Nephron (organoid): ENCODE measurements around the gene PCDH9.

Source experiments
- H3K27ac Mint-ChIP-seq, 3 experiments: 2 replicates each; pipeline ENCODE4 v1.8.0; 2020; ENCODE audit warnings: mixed read lengths in 3 of 3, mild to moderate bottlenecking in 2 of 3, moderate library complexity in 1 of 3
- H3K27me3 Mint-ChIP-seq: 2 replicates; pipeline ENCODE4 v1.8.0; 2021; ENCODE audit warnings: low read depth, mild to moderate bottlenecking, moderate library complexity, mixed read lengths
- H3K36me3 Mint-ChIP-seq: 2 replicates; pipeline ENCODE4 v1.8.0; 2020; ENCODE audit warnings: low read depth, mixed read lengths
- H3K4me1 Mint-ChIP-seq: 2 replicates; pipeline ENCODE4 v1.8.0; 2020; ENCODE audit warnings: mixed read lengths
- H3K4me3 Mint-ChIP-seq, 3 experiments: 2 replicates each; pipeline ENCODE4 v1.8.0; 2020; ENCODE audit warnings: mild to moderate bottlenecking in 3 of 3, mixed read lengths in 3 of 3, moderate library complexity in 2 of 3
- H3K9me3 Mint-ChIP-seq: 2 replicates; pipeline ENCODE4 v1.8.0; 2020; ENCODE audit warnings: mixed read lengths
- CTCF ChIP-seq, 3 experiments: fragments of 200-600 bp; sonication (generic); IDR thresholded peaks; one replicate each; pipeline ENCODE4 v1.5.0; 2021; ENCODE audit warnings: antibody characterized with exemption in 3 of 3; ENCODE audit not compliant: unreplicated experiment in 3 of 3

The PCDH9 gene

GRCh38 chr13:66996503-66996902 is 233.6 kb downstream of the PCDH9 start:
- Mint-ChIP-seq H3K27ac (no peak overlapping the region), H3K4me3 (no peak overlapping the region), H3K36me3 (no peaks in the 10 kb centered on the region), H3K4me1 (no peaks in the 10 kb centered on the region), H3K9me3 (peaks cover 3% of the 10 kb centered on the region), H3K27me3 (no peaks in the 10 kb centered on the region)
- no peak for TF ChIP-seq CTCF (IDR thresholded peaks at IDR 0.05; ENCODE audit: unreplicated experiment in 3 of 3)

GRCh38 chr13:66995203-66995611 is 234.9 kb downstream of the PCDH9 start:
- Mint-ChIP-seq H3K27ac (peak overlapping the region in 2 of 3 experiments; percentile 50 to 60), H3K36me3 (no peaks in the 10 kb centered on the region), H3K27me3 (no peaks in the 10 kb centered on the region), H3K4me1 (no peaks in the 10 kb centered on the region), H3K4me3 (no peak overlapping the region), H3K9me3 (peaks cover 3% of the 10 kb centered on the region)
- TF ChIP-seq CTCF (IDR thresholded peaks at IDR 0.05; ENCODE audit: unreplicated experiment in 3 of 3): no peak

- TF ChIP-seq CTCF (IDR thresholded peaks at IDR 0.05; ENCODE audit: unreplicated experiment in 3 of 3): peak in 1 of 3 experiments; percentile 23
- Mint-ChIP-seq H3K27me3 (no peaks in the 10 kb centered on the region), H3K27ac (peak overlapping the region; percentile 35 to 61 (median 60)), H3K9me3 (peaks cover 3% of the 10 kb centered on the region), H3K4me3 (peak overlapping the region; percentile 14 to 63 (median 50)), H3K36me3 (no peaks in the 10 kb centered on the region), H3K4me1 (no peaks in the 10 kb centered on the region)
Measured at GRCh38 chr13:66994517-66995202, 235.5 kb downstream of the PCDH9 start.

GRCh38 chr13:66994097-66994496 is 236.0 kb downstream of the PCDH9 start:
- Mint-ChIP-seq H3K36me3 (no peaks in the 10 kb centered on the region), H3K4me3 (peak overlapping the region; percentile 14 to 63 (median 50)), H3K27me3 (no peaks in the 10 kb centered on the region), H3K27ac (peak overlapping the region; percentile 35 to 61 (median 55)), H3K4me1 (no peaks in the 10 kb centered on the region), H3K9me3 (peaks cover 3% of the 10 kb centered on the region)
- peak; percentile 48 to 67 (median 63) for TF ChIP-seq CTCF (IDR thresholded peaks at IDR 0.05; ENCODE audit: unreplicated experiment in 3 of 3)

GRCh38 chr13:66992719-66993118 is 237.4 kb downstream of the PCDH9 start:
- Mint-ChIP-seq H3K27me3 (no peaks in the 10 kb centered on the region), H3K27ac (no peak overlapping the region), H3K4me1 (no peaks in the 10 kb centered on the region), H3K9me3 (no peaks in the 10 kb centered on the region), H3K4me3 (no peak overlapping the region), H3K36me3 (no peaks in the 10 kb centered on the region)
- no peak for TF ChIP-seq CTCF (IDR thresholded peaks at IDR 0.05; ENCODE audit: unreplicated experiment in 3 of 3)

- Mint-ChIP-seq H3K4me1 (no peaks in the 10 kb centered on the region), H3K9me3 (no peaks in the 10 kb centered on the region), H3K4me3 (no peak overlapping the region), H3K27me3 (no peaks in the 10 kb centered on the region), H3K36me3 (no peaks in the 10 kb centered on the region), H3K27ac (peak overlapping the region in 1 of 3 experiments; percentile 52)
- no peak for TF ChIP-seq CTCF (IDR thresholded peaks at IDR 0.05; ENCODE audit: unreplicated experiment in 3 of 3)
Measured at GRCh38 chr13:66992183-66992582, 238.0 kb downstream of the PCDH9 start.
